Measurements from ENCODE around the gene MAGI3.

The MAGI3 gene

GRCh38 chr1:113686891-113687618 is 296.7 kb downstream of the MAGI3 start:
- Histone ChIP-seq H3K9me3 (ENCODE audit: control insufficient read depth, insufficient read depth, low read depth, low read length) (no peaks in the 10 kb centered on the region), H3K4me1 (ENCODE audit: control insufficient read depth, insufficient read depth, low read length) (no peaks in the 10 kb centered on the region), H3K27ac (ENCODE audit: extremely low read depth, low read depth, low read length) (no peak overlapping the region), H3K4me3 (ENCODE audit: low read depth, low read length) (no peak overlapping the region), H3K36me3 (ENCODE audit: control insufficient read depth in 2 of 2, insufficient read depth in 1 of 2, low read length in 2 of 2) (peaks cover 0 to 33% of the 10 kb centered on the region in 2 experiments; a peak in 1 of 3 replicates)
- CTCF ChIA-PET = interaction anchor here (0.5 kb wide), 1 partner anchor 30 kb away, joined by 3 read pairs; no protein-coding TSS in a partner anchor
- TF ChIP-seq ZNF558 (tag by site-specific recombination; IDR thresholded peaks at IDR 0.05) (no peak), ZNF24 (tag by site-specific recombination; IDR thresholded peaks at IDR 0.05) (no peak), ZNF626 (tag by site-specific recombination; IDR thresholded peaks at IDR 0.05) (no peak), ZNF549 (tag by site-specific recombination; IDR thresholded peaks at IDR 0.05) (no peak), ZNF544 (tag by site-specific recombination; IDR thresholded peaks at IDR 0.05) (no peak), ZNF211 (tag by site-specific recombination; IDR thresholded peaks at IDR 0.05; ENCODE audit: low read depth) (no peak), ZNF529 (tag by site-specific recombination; IDR thresholded peaks at IDR 0.05; ENCODE audit: insufficient replicate concordance) (no peak), ZNF621 (tag by site-specific recombination; IDR thresholded peaks at IDR 0.05) (no peak), ZNF140 (tag by site-specific recombination; IDR thresholded peaks at IDR 0.05) (no peak), GLIS2 (tag by site-specific recombination; IDR thresholded peaks at IDR 0.05) (no peak), ZNF37A (tag by site-specific recombination; IDR thresholded peaks at IDR 0.05) (no peak), ZFHX2 (tag by site-specific recombination; conservative IDR thresholded peaks at IDR 0.05) (no peak)
- TF ChIP-seq, protein P1, sequence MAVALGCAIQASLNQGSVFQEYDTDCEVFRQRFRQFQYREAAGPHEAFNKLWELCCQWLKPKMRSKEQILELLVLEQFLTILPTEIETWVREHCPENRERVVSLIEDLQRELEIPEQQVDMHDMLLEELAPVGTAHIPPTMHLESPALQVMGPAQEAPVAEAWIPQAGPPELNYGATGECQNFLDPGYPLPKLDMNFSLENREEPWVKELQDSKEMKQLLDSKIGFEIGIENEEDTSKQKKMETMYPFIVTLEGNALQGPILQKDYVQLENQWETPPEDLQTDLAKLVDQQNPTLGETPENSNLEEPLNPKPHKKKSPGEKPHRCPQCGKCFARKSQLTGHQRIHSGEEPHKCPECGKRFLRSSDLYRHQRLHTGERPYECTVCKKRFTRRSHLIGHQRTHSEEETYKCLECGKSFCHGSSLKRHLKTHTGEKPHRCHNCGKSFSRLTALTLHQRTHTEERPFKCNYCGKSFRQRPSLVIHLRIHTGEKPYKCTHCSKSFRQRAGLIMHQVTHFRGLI (tag by site-specific recombination; IDR thresholded peaks at IDR 0.05) = no peak
- TF ChIP-seq, protein P2, sequence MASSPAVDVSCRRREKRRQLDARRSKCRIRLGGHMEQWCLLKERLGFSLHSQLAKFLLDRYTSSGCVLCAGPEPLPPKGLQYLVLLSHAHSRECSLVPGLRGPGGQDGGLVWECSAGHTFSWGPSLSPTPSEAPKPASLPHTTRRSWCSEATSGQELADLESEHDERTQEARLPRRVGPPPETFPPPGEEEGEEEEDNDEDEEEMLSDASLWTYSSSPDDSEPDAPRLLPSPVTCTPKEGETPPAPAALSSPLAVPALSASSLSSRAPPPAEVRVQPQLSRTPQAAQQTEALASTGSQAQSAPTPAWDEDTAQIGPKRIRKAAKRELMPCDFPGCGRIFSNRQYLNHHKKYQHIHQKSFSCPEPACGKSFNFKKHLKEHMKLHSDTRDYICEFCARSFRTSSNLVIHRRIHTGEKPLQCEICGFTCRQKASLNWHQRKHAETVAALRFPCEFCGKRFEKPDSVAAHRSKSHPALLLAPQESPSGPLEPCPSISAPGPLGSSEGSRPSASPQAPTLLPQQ (tag by site-specific recombination; IDR thresholded peaks at IDR 0.05) = no peak
- POLR2A ChIA-PET = no interaction called here

GRCh38 chr1:113691184-113691583 is 300.9 kb downstream of the MAGI3 start:
- POLR2A ChIA-PET = no interaction called here
- no peak overlapping the region for H3K4me3 ChIP-seq (ENCODE audit: low read depth, low read length)
- no peaks in the 10 kb centered on the region for H3K4me1 ChIP-seq (ENCODE audit: control insufficient read depth, insufficient read depth, low read length)
- peaks cover 0 to 34% of the 10 kb centered on the region in 2 experiments; a peak in 1 of 3 replicates for H3K36me3 ChIP-seq (ENCODE audit: control insufficient read depth in 2 of 2, insufficient read depth in 1 of 2, low read length in 2 of 2)
- TF ChIP-seq ZNF544 (tag by site-specific recombination; IDR thresholded peaks at IDR 0.05) = no peak
- no peak for TF ChIP-seq ZNF423 (tag by site-specific recombination; IDR thresholded peaks at IDR 0.05)
- no peak for TF ChIP-seq ZNF248 (tag by site-specific recombination; IDR thresholded peaks at IDR 0.05)
- no peak for TF ChIP-seq ZNF394 (tag by site-specific recombination; IDR thresholded peaks at IDR 0.05; ENCODE audit: borderline replicate concordance)
- TF ChIP-seq ZNF768 (tag by site-specific recombination; IDR thresholded peaks at IDR 0.05) = no peak
- no peak for TF ChIP-seq ZXDB (tag by site-specific recombination; IDR thresholded peaks at IDR 0.05)
- no peak for TF ChIP-seq OSR2 (tag by site-specific recombination; IDR thresholded peaks at IDR 0.05)
- TF ChIP-seq ZNF157 (tag by site-specific recombination; IDR thresholded peaks at IDR 0.05) = no peak
- no peak for TF ChIP-seq ZNF335 (tag by site-specific recombination; conservative IDR thresholded peaks at IDR 0.05)
- no peak for TF ChIP-seq TRIM28 (IDR thresholded peaks at IDR 0.05; ENCODE audit: borderline replicate concordance, low read length)
- no peak for TF ChIP-seq ZNF560 (tag by site-specific recombination; IDR thresholded peaks at IDR 0.05; ENCODE audit: borderline replicate concordance)
- TF ChIP-seq ZFHX2 (tag by site-specific recombination; conservative IDR thresholded peaks at IDR 0.05) = no peak
- no peak for TF ChIP-seq SCRT1 (tag by site-specific recombination; IDR thresholded peaks at IDR 0.05; ENCODE audit: borderline replicate concordance)
- no peak for TF ChIP-seq GFI1B (tag by site-specific recombination; IDR thresholded peaks at IDR 0.05)
- no peak for TF ChIP-seq ZBTB49 (tag by site-specific recombination; IDR thresholded peaks at IDR 0.05; ENCODE audit: low read depth)
- H3K27ac ChIP-seq (ENCODE audit: extremely low read depth, low read depth, low read length) = no peak overlapping the region
- H3K9me3 ChIP-seq (ENCODE audit: control insufficient read depth, insufficient read depth, low read depth, low read length) = no peaks in the 10 kb centered on the region
- CTCF ChIA-PET = no interaction called here
